Measurements from ENCODE around the gene FXYD6.

FXYD6 gene

DNA sequence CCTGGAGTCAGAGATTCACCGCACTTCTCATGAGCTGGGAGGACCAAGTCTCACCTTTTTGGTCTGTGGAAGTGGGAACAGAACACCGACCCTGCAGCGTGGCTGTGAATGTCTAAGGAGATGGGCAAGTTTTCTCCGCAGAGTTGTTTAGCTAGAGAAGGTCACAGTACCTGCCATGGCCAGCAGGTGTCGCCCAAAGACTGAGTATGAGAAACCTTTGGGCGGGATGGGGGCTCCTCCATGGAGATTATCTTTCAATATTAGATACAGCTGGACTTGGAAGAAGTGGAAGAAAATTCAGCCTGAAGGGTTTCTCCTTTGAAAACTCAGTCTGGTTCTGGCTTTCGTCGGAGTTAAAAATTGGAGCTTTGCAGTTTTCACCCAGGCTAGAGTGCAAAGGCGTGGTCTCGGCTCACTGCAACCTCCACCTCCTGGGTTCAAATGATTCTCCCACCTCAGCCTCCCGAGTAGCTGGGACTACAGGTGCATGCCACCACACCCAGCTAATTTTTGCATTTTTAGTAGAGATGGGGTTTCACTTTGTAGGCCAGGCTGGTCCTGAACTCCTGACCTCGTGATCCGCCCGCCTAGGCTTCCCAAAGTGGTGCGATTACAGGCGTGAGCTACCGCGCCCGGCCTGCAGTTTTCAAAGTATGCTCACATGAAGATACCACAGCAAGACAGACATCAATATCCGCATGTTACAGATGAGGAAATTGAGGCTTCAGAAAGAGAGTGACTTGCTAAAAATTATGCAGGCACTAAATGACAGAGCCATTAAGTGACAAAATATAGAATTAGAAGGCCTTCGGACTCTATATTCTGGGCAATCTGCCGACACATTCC lies 68.8 kb downstream of the FXYD6 start:
- no peak overlapping the region for H3K4me3 ChIP-seq (ENCODE audit: low read depth, low read length)
- DNase-seq = peak; percentile 79
- TF ChIP-seq, protein P1, sequence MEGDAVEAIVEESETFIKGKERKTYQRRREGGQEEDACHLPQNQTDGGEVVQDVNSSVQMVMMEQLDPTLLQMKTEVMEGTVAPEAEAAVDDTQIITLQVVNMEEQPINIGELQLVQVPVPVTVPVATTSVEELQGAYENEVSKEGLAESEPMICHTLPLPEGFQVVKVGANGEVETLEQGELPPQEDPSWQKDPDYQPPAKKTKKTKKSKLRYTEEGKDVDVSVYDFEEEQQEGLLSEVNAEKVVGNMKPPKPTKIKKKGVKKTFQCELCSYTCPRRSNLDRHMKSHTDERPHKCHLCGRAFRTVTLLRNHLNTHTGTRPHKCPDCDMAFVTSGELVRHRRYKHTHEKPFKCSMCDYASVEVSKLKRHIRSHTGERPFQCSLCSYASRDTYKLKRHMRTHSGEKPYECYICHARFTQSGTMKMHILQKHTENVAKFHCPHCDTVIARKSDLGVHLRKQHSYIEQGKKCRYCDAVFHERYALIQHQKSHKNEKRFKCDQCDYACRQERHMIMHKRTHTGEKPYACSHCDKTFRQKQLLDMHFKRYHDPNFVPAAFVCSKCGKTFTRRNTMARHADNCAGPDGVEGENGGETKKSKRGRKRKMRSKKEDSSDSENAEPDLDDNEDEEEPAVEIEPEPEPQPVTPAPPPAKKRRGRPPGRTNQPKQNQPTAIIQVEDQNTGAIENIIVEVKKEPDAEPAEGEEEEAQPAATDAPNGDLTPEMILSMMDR (IDR thresholded peaks at IDR 0.05; ENCODE audit: low read depth, low read length) = peak; percentile 74
- no peaks in the 10 kb centered on the region for H3K36me3 ChIP-seq
- no peak overlapping the region; the same call in 1 of the 2 replicates for H3K27ac ChIP-seq
- no peaks in the 10 kb centered on the region for H3K27me3 ChIP-seq (ENCODE audit: insufficient read depth, low read depth, severe bottlenecking)
- no peaks in the 10 kb centered on the region for H3K9me3 ChIP-seq (ENCODE audit: severe bottlenecking)

DNA sequence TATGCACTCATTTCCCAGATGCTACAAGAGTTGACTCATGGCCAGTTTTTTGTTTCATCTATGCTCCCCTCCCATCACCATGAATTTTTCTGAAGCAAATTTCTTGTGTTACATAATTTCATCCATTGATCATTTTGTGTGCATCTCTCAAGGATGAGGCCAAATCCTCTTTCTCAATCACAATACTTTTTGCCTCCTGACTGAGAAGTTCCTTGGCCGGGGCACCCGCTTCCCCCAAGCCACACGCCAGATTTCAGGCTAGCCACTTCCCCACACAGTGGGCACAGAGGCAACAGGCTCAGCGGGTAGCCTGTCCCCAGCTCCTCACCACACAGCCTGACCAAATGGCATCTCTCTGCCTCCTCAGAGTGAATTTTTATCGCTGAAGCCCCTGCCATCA lies 69.6 kb downstream of the FXYD6 start:
- Histone ChIP-seq H3K9me3 (ENCODE audit: severe bottlenecking) (no peaks in the 10 kb centered on the region), H3K27ac (no peak overlapping the region), H3K27me3 (ENCODE audit: insufficient read depth, low read depth, severe bottlenecking) (no peaks in the 10 kb centered on the region), H3K4me3 (ENCODE audit: low read depth, low read length) (no peak overlapping the region), H3K36me3 (no peaks in the 10 kb centered on the region)
- TF ChIP-seq, protein P1 (IDR thresholded peaks at IDR 0.05; ENCODE audit: low read depth, low read length) = no peak
- no peak for DNase-seq

DNA sequence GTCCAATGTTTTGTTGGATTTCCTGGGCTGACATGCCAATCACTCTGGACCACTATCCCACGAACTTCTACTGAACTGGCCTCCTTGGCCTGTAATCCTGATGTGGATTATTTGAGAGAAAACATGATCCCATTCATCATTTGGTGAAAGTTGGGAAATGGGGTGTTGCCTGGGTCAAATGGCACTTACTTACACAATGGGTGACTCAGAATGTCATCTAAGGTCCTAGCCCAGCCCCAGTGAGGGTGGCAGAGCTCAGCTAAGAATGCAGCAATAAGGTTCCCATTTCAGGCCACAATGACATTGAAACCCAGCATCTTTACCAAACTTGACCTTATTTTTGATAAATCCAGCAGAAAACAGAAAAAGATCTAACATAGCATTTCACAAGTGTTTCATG lies 71.4 kb downstream of the FXYD6 start:
- Histone ChIP-seq H3K27me3 (ENCODE audit: insufficient read depth, low read depth, severe bottlenecking) (no peaks in the 10 kb centered on the region), H3K27ac (no peak overlapping the region), H3K9me3 (ENCODE audit: severe bottlenecking) (no peaks in the 10 kb centered on the region), H3K36me3 (no peaks in the 10 kb centered on the region), H3K4me3 (ENCODE audit: low read depth, low read length) (no peak overlapping the region)
- TF ChIP-seq, protein P1 (IDR thresholded peaks at IDR 0.05; ENCODE audit: low read depth, low read length) = no peak
- no peak for DNase-seq

DNA sequence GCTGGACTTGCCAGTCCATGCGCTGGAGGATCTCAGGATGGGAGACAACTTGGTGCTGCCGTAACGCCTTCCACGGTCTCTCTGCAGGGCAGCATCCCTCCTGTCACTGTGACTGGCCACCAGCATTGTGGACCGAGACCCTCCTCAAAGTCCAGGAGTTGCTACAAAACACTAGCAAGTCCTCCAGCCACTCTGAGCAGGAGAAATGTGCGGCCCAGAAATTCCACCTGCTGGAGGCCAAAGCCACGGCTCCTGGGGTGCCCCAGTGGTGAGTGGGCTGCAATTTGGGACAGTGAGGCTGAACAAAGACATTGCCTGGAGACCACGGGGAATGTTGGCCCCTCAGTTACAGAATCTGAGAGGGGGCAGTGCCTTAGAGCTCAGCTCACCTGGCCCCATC lies 72.6 kb downstream of the FXYD6 start:
- no peaks in the 10 kb centered on the region for H3K36me3 ChIP-seq
- DNase-seq = no peak

DNA sequence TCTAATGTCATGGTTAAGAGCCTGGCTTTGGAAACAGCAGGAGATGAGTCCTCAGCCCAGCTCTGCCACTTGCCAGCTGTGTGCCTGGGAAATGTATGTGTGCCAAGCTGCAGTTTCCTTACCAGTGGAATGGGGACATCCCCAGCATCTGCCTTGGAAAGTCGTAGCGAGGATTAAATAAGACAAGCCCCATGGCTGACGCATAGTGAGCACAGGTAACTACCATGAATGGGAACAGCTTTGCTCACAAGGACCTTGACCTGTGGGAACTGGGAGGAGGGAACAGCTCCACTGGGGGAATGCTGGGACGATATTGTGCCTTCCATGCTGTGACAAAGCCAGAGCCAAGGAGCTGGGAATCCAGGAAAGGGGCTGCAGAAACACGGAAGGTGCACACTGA lies 76.8 kb downstream of the FXYD6 start:
- Histone ChIP-seq H3K36me3 (no peaks in the 10 kb centered on the region), H3K27me3 (ENCODE audit: insufficient read depth, low read depth, severe bottlenecking) (peaks cover 18% of the 10 kb centered on the region), H3K4me3 (ENCODE audit: low read depth, low read length) (no peak overlapping the region), H3K27ac (no peak overlapping the region), H3K9me3 (ENCODE audit: severe bottlenecking) (no peaks in the 10 kb centered on the region)
- TF ChIP-seq, protein P1 (IDR thresholded peaks at IDR 0.05; ENCODE audit: low read depth, low read length) = no peak
- no peak for DNase-seq

More for the DNA sequence above, 72.6 kb downstream of the FXYD6 start:
- TF ChIP-seq, protein P1 (IDR thresholded peaks at IDR 0.05; ENCODE audit: low read depth, low read length) = no peak
- no peaks in the 10 kb centered on the region for H3K27me3 ChIP-seq (ENCODE audit: insufficient read depth, low read depth, severe bottlenecking)
- no peaks in the 10 kb centered on the region for H3K9me3 ChIP-seq (ENCODE audit: severe bottlenecking)
- H3K27ac ChIP-seq = no peak overlapping the region
- no peak overlapping the region for H3K4me3 ChIP-seq (ENCODE audit: low read depth, low read length)

Measured in WERI-Rb-1 (cell line).